IPS-11a (cell line): ENCODE results near the gene SMAD3.

Experiments
- H3K4me3 ChIP-seq: one replicate; pipeline ENCODE4 v1.5.1; 2013; ENCODE audit warnings: low read depth, low read length, control low read depth

The SMAD3 gene

GRCh38 chr15:67158367-67158766 lies 93.0 kb downstream of the SMAD3 start:
- no peak overlapping the region for H3K4me3 ChIP-seq

- no peak overlapping the region for H3K4me3 ChIP-seq
These were observed 96.0 kb downstream of the SMAD3 start for GRCh38 chr15:67161412-67161811.

- no peak overlapping the region for H3K4me3 ChIP-seq
These were observed 96.5 kb downstream of the SMAD3 start for GRCh38 chr15:67161881-67162280.

GRCh38 chr15:67163180-67163579 lies 97.8 kb downstream of the SMAD3 start:
- no peak overlapping the region for H3K4me3 ChIP-seq

GRCh38 chr15:67164401-67164791 lies 99.0 kb downstream of the SMAD3 start:
- H3K4me3 ChIP-seq = no peak overlapping the region

GRCh38 chr15:67164811-67165253 lies 99.4 kb downstream of the SMAD3 start:
- H3K4me3 ChIP-seq = no peak overlapping the region

GRCh38 chr15:67165254-67166253 lies 100.2 kb downstream of the SMAD3 start:
- no peak overlapping the region for H3K4me3 ChIP-seq

- H3K4me3 ChIP-seq = no peak overlapping the region
These were observed 101.0 kb downstream of the SMAD3 start for GRCh38 chr15:67166280-67167009.

GRCh38 chr15:67167091-67167490 lies 101.7 kb downstream of the SMAD3 start:
- H3K4me3 ChIP-seq = no peak overlapping the region

GRCh38 chr15:67168694-67169093 lies 103.3 kb downstream of the SMAD3 start:
- H3K4me3 ChIP-seq = no peak overlapping the region

GRCh38 chr15:67170143-67170925 lies 104.9 kb downstream of the SMAD3 start:
- no peak overlapping the region for H3K4me3 ChIP-seq

GRCh38 chr15:67171471-67171870 lies 106.1 kb downstream of the SMAD3 start:
- no peak overlapping the region for H3K4me3 ChIP-seq

GRCh38 chr15:67172172-67172571 lies 106.8 kb downstream of the SMAD3 start:
- H3K4me3 ChIP-seq = no peak overlapping the region

GRCh38 chr15:67173005-67173404 lies 107.6 kb downstream of the SMAD3 start:
- H3K4me3 ChIP-seq = no peak overlapping the region

- no peak overlapping the region for H3K4me3 ChIP-seq
These were observed 108.4 kb downstream of the SMAD3 start for GRCh38 chr15:67173786-67174185.

- H3K4me3 ChIP-seq = no peak overlapping the region
These were observed 109.0 kb downstream of the SMAD3 start for GRCh38 chr15:67174446-67174845.

- no peak overlapping the region for H3K4me3 ChIP-seq
These were observed 109.6 kb downstream of the SMAD3 start for GRCh38 chr15:67174864-67175573.

GRCh38 chr15:67175643-67176071 lies 110.3 kb downstream of the SMAD3 start:
- no peak overlapping the region for H3K4me3 ChIP-seq

- no peak overlapping the region for H3K4me3 ChIP-seq
These were observed 111.0 kb downstream of the SMAD3 start for GRCh38 chr15:67176195-67176971.

- H3K4me3 ChIP-seq = no peak overlapping the region
These were observed 112.3 kb downstream of the SMAD3 start for GRCh38 chr15:67177752-67178151.
